Measurements from ENCODE around the gene CHODL.

The CHODL gene

GRCh38 chr21:18289876-18290275, 45.2 kb downstream of the CHODL start:
- no peak for DNase-seq (ENCODE audit: low read depth in 2 of 2)

GRCh38 chr21:18294100-18294499, 49.5 kb downstream of the CHODL start:
- DNase-seq (ENCODE audit: low read depth in 2 of 2): no peak

GRCh38 chr21:18298228-18298627, 53.6 kb downstream of the CHODL start:
- no peak for DNase-seq (ENCODE audit: low read depth in 2 of 2)
